ENCODE measurements around the gene DYNLL2. TPM values are rescaled to one million over a fixed set of nuclear protein-coding genes. Genes with fewer than 3 reads are reported as not detected.

DYNLL2 gene
- total and polyA plus RNA-seq, 9 of the 15 experiments (the other 6 are each of a cell fraction or from before 2014, with no cell fraction given): 1.8 to 24.5 (median 13.0) TPM

- TF ChIP-seq SNRNP70 (optimal IDR thresholded peaks at IDR 0.05; ENCODE audit: low read depth, low read length) (no peak), TSC22D4 (tag; IDR thresholded peaks at IDR 0.05) (no peak), ZNF24 (IDR thresholded peaks at IDR 0.05) (no peak), RBM15 (IDR thresholded peaks at IDR 0.05; ENCODE audit: insufficient read depth, low read length) (no peak), ZNF583 (CRISPR knock-in tag; IDR thresholded peaks at IDR 0.05) (no peak), GTF2E2 (tag; IDR thresholded peaks at IDR 0.05) (no peak; the same call in 1 of the 2 replicates), ATF7 (IDR thresholded peaks at IDR 0.05) (0 out of 2 replicates have a peak, but pooled peaks have one; percentile 27), ATF1 (CRISPR knock-in tag; IDR thresholded peaks at IDR 0.05) (no peak), ATF1 (tag; IDR thresholded peaks at IDR 0.05) (peak; percentile 75), SREBF1 (IDR thresholded peaks at IDR 0.05; ENCODE audit: borderline replicate concordance, low read depth, low read length) (no peak), LARP7 (IDR thresholded peaks at IDR 0.05) (no peak), KLF1 (tag; IDR thresholded peaks at IDR 0.05) (no peak), ZNF75A (CRISPR knock-in tag; IDR thresholded peaks at IDR 0.05) (no peak), GTF2A2 (tag; IDR thresholded peaks at IDR 0.05) (0 out of 2 replicates have a peak, but pooled peaks have one; percentile 21), ZNF518B (CRISPR knock-in tag; IDR thresholded peaks at IDR 0.05) (no peak), MAFG (tag; conservative IDR thresholded peaks at IDR 0.05) (no peak), ZBTB5 (IDR thresholded peaks at IDR 0.05) (no peak), PHB (CRISPR knock-in tag; IDR thresholded peaks at IDR 0.05) (no peak), THAP7 (CRISPR knock-in tag; IDR thresholded peaks at IDR 0.05) (no peak), NR4A1 (CRISPR knock-in tag; IDR thresholded peaks at IDR 0.05) (no peak), NR4A1 (tag; IDR thresholded peaks at IDR 0.05) (no peak), ZNF41 (CRISPR knock-in tag; conservative IDR thresholded peaks at IDR 0.05) (no peak), MCM2 (IDR thresholded peaks at IDR 0.05; ENCODE audit: low read depth) (no peak)
- TF ChIP-seq, protein P1, sequence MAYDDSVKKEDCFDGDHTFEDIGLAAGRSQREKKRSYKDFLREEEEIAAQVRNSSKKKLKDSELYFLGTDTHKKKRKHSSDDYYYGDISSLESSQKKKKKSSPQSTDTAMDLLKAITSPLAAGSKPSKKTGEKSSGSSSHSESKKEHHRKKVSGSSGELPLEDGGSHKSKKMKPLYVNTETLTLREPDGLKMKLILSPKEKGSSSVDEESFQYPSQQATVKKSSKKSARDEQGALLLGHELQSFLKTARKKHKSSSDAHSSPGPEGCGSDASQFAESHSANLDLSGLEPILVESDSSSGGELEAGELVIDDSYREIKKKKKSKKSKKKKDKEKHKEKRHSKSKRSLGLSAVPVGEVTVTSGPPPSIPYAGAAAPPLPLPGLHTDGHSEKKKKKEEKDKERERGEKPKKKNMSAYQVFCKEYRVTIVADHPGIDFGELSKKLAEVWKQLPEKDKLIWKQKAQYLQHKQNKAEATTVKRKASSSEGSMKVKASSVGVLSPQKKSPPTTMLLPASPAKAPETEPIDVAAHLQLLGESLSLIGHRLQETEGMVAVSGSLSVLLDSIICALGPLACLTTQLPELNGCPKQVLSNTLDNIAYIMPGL (CRISPR knock-in tag; IDR thresholded peaks at IDR 0.05): peak; percentile 75; the same call in 1 of the 2 replicates
Observed at GRCh38 chr17:58083491-58084316, 485 bp downstream of the DYNLL2 start (continued).
